GM12878 (cell line): ENCODE data around the gene NXPE2.

ENCODE experiments used
- RAD21 ChIP-seq: IDR thresholded peaks from 2 replicates; pipeline ENCODE4 v1.6.1; 2011; ENCODE audit warnings: mild to moderate bottlenecking, low read depth, low read length, moderate library complexity; ENCODE audit not compliant: insufficient read depth
- RELB ChIP-seq: fragments of 450-650 bp; IDR thresholded peaks from 2 replicates; pipeline ENCODE4 v1.6.1; 2017; ENCODE audit warnings: low read depth, mild to moderate bottlenecking, moderate library complexity
- RFX5 ChIP-seq: IDR thresholded peaks from 2 replicates; pipeline ENCODE4 v1.6.1; 2011; ENCODE audit warnings: low read depth, low read length, improper control_type of control experiment

DNA sequence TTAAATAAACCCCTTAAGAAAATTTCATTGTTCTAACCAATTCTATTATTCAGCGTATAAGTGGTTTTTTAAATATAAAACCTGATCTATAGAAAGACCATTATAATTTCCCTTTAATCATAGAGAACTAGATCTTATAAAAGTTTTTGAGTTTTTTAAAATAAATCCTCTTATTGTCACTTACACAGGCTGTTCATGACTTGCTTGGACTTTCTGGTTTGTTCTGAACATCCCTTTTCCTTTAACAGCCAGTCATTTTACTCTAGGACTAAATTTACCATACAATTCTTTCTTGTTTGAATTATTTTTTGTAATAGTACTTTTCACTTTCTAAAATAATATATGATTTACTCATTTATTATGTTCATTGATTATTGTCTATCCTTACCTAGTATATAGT is 4.7 kb downstream of the NXPE2 start:
- TF ChIP-seq RAD21, result no peak
- TF ChIP-seq RFX5, result no peak
- TF ChIP-seq RELB, result no peak
